ENCODE results near the gene STC2.
A peak's percentile ranks its signal among the peaks of the same experiment; 100 is the strongest.
"Not testable (repeated sequence)": the region's sequence is repeated elsewhere in the genome, so short reads cannot be mapped to it uniquely, and the experiment has no call there.

Gene STC2, protein sequence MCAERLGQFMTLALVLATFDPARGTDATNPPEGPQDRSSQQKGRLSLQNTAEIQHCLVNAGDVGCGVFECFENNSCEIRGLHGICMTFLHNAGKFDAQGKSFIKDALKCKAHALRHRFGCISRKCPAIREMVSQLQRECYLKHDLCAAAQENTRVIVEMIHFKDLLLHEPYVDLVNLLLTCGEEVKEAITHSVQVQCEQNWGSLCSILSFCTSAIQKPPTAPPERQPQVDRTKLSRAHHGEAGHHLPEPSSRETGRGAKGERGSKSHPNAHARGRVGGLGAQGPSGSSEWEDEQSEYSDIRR

DNA sequence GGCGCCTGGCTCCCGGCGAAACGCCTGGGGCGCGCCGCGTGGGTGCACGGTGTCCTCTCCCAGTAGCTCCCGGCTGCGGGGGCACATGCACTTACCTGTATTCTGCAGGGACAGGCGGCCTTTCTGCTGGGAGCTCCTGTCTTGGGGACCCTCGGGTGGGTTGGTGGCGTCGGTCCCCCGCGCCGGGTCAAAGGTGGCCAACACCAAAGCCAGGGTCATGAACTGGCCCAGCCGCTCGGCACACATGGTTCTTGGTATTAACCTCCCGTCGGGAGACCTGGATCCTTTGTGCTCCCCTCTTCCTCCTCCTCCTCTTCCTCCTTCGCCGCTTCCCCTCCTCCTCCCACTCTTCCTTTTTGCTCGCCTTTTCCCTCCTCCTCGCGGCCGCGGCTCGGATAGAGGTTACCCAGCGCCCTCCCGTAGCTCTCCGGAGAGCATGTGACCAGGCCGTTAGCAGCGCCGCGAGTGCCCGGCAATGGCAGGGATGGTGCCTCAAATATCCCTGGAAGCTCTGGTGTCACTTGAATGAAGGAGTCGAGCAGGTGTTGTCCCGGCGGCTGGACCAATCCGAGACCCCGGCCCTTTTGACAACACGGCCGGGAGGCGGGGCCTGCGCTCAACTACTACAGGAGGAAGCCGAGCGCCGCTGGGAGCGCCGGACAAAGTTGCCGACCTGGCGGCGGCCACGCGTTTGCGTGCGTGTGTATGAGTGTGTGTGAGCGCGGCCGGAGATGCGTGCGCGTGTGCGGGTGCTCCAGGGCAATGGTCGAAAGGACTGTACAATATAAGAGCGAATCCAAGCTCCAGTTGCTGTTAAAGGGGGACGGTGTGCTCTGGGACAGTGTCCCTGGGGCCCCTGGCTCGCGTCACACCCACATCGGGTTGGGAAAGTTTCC lies at the start of gene STC2:
Gene STC2, minus strand, starts transcription at position 467 of the 896 bp plus-strand sequence. Its CDS starts 221 bp downstream, at position 246.
- peak within 1 kb of the TSS; percentile 96 for H3K27ac ChIP-seq
- TF ChIP-seq, protein P1, sequence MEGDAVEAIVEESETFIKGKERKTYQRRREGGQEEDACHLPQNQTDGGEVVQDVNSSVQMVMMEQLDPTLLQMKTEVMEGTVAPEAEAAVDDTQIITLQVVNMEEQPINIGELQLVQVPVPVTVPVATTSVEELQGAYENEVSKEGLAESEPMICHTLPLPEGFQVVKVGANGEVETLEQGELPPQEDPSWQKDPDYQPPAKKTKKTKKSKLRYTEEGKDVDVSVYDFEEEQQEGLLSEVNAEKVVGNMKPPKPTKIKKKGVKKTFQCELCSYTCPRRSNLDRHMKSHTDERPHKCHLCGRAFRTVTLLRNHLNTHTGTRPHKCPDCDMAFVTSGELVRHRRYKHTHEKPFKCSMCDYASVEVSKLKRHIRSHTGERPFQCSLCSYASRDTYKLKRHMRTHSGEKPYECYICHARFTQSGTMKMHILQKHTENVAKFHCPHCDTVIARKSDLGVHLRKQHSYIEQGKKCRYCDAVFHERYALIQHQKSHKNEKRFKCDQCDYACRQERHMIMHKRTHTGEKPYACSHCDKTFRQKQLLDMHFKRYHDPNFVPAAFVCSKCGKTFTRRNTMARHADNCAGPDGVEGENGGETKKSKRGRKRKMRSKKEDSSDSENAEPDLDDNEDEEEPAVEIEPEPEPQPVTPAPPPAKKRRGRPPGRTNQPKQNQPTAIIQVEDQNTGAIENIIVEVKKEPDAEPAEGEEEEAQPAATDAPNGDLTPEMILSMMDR (conservative IDR thresholded peaks at IDR 0.05), result no peak

DNA sequence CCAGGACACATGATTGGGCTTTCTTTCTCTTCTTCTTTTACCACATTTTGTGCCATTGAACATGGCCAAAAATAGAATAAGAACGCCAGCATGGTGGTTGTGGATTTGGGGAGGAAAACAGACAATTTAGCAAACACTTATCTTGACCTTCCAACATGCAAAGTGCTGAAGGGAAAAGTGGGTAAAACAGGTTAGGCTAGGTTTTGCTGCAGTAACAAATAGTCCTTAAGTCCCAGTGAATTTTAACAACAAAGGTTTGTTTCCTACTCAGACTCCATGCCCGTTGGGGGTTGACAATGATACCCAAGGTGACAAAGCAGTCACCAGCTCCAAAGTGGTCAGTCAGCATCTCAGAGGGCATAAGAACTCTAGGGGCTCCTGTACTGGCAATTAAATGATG lies 43.2 kb upstream of the STC2 start:
- TF ChIP-seq, protein P1 (conservative IDR thresholded peaks at IDR 0.05), result no peak
- no peak overlapping the region for H3K27ac ChIP-seq

DNA sequence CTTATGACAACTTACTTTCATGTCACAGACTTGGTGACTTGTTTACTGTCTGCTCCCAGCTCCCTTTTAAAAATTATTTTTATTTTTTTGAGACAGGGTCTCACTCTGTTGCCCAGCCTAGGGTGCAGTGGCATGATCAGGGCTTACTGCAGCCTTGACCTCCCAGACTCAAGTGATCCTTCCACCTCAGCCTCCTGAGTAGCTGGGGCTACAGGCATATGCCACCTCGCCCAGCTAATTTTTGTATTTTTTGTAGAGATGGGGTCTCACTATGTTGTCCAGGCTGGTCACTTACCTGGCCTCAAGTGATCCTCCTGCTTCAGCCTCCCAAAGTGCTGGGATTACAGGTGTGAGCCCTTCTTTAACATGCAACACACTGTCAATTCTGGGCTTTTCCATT lies 35.2 kb upstream of the STC2 start:
- H3K27ac ChIP-seq, result not testable (repeated sequence)

DNA sequence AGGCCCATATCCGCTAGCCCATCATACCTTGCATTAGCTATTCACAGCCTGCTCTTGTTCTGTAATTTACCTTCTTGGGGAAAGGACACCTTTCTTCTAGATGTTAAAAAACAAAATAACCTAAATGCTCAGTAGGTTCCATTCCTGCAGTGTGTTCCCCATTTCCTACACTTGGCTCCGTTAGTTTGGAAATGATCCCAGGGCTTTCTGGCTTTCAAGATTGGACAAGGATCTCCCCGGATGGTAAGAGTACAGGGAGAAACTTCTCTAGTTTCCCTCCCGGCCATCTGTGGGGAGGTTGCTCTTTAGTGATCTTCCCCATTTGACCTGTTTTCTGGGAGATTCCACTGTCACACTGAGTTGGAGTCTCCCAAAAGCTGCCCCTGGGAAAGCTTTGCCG lies 27.3 kb upstream of the STC2 start:
- H3K27ac ChIP-seq, result no peak overlapping the region
- TF ChIP-seq, protein P1 (conservative IDR thresholded peaks at IDR 0.05), result no peak

DNA sequence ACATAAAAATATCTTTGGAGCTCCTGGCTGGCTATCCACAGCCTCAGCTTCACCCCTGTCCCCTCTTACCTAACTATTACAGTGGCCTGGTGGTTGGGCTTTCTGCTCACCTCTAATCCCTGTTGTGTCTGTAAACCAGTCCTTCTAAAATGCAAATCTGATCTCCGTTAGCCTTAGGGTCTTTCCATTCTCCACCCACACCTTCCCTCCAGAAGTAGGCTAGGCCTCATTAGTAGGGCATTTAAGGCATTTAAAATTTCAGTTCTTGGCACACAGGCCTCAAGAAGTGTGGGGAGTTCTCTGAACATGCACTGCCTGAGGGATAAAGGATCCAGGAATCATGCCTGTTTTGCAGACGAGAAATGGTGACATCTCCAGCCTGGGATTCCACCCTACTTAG lies 26.4 kb upstream of the STC2 start:
- TF ChIP-seq, protein P1 (conservative IDR thresholded peaks at IDR 0.05), result no peak
- no peak overlapping the region for H3K27ac ChIP-seq

DNA sequence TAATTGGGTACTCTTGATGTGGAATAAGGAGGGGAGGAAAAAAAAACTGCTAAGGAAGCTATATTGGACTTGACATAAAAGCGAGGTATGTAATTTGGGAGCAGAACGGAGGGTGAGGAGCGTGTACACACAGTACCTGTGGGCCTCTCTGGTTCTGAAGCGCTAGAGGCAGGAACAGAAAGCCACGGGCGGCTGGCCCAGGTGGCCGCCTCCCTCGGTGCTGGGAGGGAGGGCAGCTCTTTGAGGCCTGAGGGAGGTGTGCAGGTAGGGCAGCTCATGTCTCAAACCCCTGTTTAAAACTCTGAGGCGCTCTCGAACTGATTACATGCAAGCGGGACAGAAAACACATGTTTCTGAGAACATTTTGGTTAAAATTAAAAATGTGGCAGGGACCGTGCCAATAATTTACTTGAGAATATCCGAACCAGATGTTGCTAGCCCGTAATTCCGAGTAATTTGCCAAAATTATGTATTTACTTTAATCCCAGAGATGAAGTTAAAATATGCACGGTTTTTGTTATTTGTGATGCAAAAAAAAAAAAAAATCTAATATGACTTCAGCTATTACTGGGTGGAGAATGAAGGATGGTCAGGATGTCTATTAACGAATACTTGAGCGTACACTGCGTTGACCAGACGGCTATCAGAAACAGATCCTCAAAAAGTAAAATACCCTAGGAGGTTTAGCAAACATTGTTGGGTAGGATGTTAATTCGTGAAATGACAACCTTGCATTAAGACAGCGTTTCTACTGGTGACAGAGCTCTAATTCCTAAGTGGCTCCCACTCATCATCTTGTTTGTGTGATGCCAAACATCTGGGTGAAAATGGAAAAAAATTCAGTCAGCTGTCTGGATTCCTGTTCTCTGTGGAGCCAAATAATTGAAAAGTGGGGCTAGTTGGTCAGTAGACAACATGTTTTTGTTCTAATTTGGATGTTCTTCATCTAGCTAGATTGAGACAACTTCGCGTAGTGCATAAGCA lies 24.4 kb upstream of the STC2 start:
- TF ChIP-seq, protein P1 (conservative IDR thresholded peaks at IDR 0.05), result no peak

DNA sequence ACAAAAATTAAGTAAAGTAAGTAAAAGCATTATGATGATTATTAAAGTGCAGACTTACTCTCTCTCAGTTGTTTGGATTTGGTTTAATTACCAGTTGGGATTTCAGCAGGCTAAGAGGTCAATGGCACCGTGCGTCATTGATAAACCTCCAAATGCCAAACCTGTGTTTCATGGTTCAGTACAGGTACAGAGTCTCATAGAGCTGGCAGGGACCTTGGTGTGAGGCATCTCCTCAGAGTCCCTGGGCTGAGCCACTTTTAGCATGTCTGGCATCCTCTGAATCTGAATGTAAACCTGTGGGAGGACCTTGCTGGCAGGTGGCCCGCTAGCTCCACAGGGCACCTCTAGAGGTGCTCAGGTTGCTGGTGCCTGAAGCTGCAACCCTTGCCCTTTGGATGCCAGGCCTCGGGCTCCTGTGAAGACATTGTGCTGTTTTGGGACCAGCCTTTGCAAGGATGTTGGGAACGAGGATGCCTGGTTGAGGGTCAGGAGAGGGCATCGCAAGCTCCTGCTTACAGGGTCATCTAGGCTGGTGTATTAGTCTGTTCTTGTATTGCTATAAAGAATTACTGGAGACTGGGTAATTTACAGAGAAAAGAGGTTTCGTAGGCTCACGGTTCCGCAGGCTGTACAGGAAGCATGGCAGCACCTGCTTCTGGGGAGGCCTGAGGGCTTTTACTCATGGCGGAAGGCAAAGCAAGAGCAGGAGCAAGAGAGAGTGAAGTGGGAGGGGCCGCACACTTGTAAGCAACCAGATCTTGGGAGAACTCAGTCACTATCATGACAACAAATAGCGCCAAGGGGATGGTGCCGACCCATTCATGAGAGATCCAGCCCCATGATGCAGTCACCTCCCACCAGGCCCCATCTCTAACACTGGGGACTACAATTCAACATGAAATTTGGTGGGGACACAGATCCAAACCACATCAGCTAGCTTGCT lies 14.9 kb upstream of the STC2 start:
- TF ChIP-seq, protein P1 (conservative IDR thresholded peaks at IDR 0.05), result no peak
- no peak overlapping the region for H3K27ac ChIP-seq

More for the DNA sequence above, 24.4 kb upstream of the STC2 start:
- no peak overlapping the region for H3K27ac ChIP-seq

All from VCaP (cell line).